ENCODE results near the gene CHST11.

- TF ChIP-seq, protein P1, sequence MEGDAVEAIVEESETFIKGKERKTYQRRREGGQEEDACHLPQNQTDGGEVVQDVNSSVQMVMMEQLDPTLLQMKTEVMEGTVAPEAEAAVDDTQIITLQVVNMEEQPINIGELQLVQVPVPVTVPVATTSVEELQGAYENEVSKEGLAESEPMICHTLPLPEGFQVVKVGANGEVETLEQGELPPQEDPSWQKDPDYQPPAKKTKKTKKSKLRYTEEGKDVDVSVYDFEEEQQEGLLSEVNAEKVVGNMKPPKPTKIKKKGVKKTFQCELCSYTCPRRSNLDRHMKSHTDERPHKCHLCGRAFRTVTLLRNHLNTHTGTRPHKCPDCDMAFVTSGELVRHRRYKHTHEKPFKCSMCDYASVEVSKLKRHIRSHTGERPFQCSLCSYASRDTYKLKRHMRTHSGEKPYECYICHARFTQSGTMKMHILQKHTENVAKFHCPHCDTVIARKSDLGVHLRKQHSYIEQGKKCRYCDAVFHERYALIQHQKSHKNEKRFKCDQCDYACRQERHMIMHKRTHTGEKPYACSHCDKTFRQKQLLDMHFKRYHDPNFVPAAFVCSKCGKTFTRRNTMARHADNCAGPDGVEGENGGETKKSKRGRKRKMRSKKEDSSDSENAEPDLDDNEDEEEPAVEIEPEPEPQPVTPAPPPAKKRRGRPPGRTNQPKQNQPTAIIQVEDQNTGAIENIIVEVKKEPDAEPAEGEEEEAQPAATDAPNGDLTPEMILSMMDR (conservative IDR thresholded peaks at IDR 0.05; ENCODE audit: low read depth, low read length) = no peak
- no peak for TF ChIP-seq EZH2 (IDR thresholded peaks at IDR 0.05; ENCODE audit: borderline replicate concordance, low read depth, low read length, poor library complexity, severe bottlenecking)
Observed at GRCh38 chr12:104576980-104577580, 120.3 kb downstream of the CHST11 start.

Measured in A673 (cell line).